Calu3 (cell line): ENCODE results near the gene MTA3. TPM values are rescaled to one million over a fixed set of nuclear protein-coding genes. Genes with fewer than 3 reads are reported as not detected.

Experiments used
- BruUV-seq: library from RNA; stranded (reverse); fragments of 400-500 nt; replicated peaks from 2 replicates; lab custom pipeline; 2021; lab: Mats Ljungman, UMichigan
- CTCF ChIA-PET: fragments of 300-600 bp; sonication (Branson Sonifier 250); formaldehyde crosslinking; loops from one replicate; lab custom pipeline; 2022; ENCODE audit warnings: antibody characterized with exemption; lab: Charles Lee
- DNase-seq: peaks from one replicate; pipeline ENCODE4 v3.0.0; 2022
- H3K27ac Mint-ChIP-seq: one replicate; pipeline ENCODE4 v1.8.0; 2022; ENCODE audit warnings: mixed read lengths; ENCODE audit not compliant: unreplicated experiment
- H3K27me3 Mint-ChIP-seq: one replicate; pipeline ENCODE4 v1.8.0; 2022; ENCODE audit warnings: mixed read lengths; ENCODE audit not compliant: unreplicated experiment
- H3K36me3 Mint-ChIP-seq: one replicate; pipeline ENCODE4 v1.8.0; 2022; ENCODE audit warnings: mild to moderate bottlenecking, moderate library complexity, mixed read lengths; ENCODE audit not compliant: insufficient read depth, unreplicated experiment
- H3K4me1 Mint-ChIP-seq: one replicate; pipeline ENCODE4 v1.8.0; 2022; ENCODE audit warnings: mild to moderate bottlenecking, low read depth, mixed read lengths; ENCODE audit not compliant: unreplicated experiment
- H3K4me3 Mint-ChIP-seq: one replicate; pipeline ENCODE4 v1.8.0; 2022; ENCODE audit warnings: mild to moderate bottlenecking, low read depth, moderate library complexity, mixed read lengths; ENCODE audit not compliant: unreplicated experiment
- H3K9me3 Mint-ChIP-seq: one replicate; pipeline ENCODE4 v1.8.0; 2022; ENCODE audit warnings: low read depth, mixed read lengths; ENCODE audit not compliant: unreplicated experiment
- intact Hi-C: fragments of 100-400 bp; cut with micrococcal nuclease; formaldehyde crosslinking; loops from one replicate; pipeline ENCODE4 v1.10.0; 2022; ENCODE audit not compliant: unreplicated experiment
- total RNA-seq: library from RNA; stranded (reverse); gene quantifications from 2 replicates; pipeline ENCODE4 v1.2.3, GENCODE V29; 2022
- TF ChIP-seq, protein P1 (sequence below): fragments of 200-600 bp; IDR thresholded peaks from one replicate; pipeline ENCODE4 v1.8.0; 2022; ENCODE audit warnings: antibody characterized with exemption; ENCODE audit not compliant: unreplicated experiment

MTA3 gene
- total RNA-seq, 1 experiment from 2014 or later, result 46.5 TPM

DNA sequence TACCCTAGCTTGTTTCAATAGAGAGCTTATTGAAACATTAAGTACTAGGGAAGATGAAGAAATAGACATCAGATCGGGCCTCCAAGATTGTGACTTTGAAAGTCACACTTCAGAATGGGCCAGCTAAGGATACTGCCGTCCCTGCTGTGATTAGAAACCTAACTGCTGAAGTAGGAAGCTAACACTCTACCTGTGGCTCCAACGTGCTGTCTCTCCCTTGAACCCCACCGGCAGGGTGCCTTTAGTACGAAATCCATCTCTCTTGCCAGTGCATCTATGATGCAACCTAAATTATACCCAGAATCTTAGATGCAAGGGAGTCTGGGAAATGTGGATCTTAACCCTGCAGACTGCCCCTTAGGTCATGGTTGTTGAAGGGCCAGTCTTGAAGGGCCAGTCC is 116.9 kb downstream of the MTA3 start:
- Mint-ChIP-seq H3K4me3 (no peak overlapping the region), H3K9me3 (no peaks in the 10 kb centered on the region), H3K36me3 (no peaks in the 10 kb centered on the region), H3K27ac (no peak overlapping the region), H3K27me3 (no peaks in the 10 kb centered on the region), H3K4me1 (no peaks in the 10 kb centered on the region)
- intact Hi-C loops, result no loop called here
- TF ChIP-seq, protein P1, sequence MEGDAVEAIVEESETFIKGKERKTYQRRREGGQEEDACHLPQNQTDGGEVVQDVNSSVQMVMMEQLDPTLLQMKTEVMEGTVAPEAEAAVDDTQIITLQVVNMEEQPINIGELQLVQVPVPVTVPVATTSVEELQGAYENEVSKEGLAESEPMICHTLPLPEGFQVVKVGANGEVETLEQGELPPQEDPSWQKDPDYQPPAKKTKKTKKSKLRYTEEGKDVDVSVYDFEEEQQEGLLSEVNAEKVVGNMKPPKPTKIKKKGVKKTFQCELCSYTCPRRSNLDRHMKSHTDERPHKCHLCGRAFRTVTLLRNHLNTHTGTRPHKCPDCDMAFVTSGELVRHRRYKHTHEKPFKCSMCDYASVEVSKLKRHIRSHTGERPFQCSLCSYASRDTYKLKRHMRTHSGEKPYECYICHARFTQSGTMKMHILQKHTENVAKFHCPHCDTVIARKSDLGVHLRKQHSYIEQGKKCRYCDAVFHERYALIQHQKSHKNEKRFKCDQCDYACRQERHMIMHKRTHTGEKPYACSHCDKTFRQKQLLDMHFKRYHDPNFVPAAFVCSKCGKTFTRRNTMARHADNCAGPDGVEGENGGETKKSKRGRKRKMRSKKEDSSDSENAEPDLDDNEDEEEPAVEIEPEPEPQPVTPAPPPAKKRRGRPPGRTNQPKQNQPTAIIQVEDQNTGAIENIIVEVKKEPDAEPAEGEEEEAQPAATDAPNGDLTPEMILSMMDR, result no peak
- CTCF ChIA-PET, result no interaction called here
- DNase-seq, result no peak
- no TSS peak for BruUV-seq

- no TSS peak for BruUV-seq
- Mint-ChIP-seq H3K36me3 (no peaks in the 10 kb centered on the region), H3K27me3 (no peaks in the 10 kb centered on the region), H3K4me1 (no peaks in the 10 kb centered on the region), H3K4me3 (no peak overlapping the region), H3K9me3 (no peaks in the 10 kb centered on the region), H3K27ac (no peak overlapping the region)
- DNase-seq, result no peak
- CTCF ChIA-PET, result no interaction called here
- intact Hi-C loops, result no loop called here
- TF ChIP-seq, protein P1, result no peak
Observed at GRCh38 chr2:42693013-42693615, 124.7 kb downstream of the MTA3 start.

GRCh38 chr2:42693688-42694479 is 125.5 kb downstream of the MTA3 start:
- Mint-ChIP-seq H3K4me1 (no peaks in the 10 kb centered on the region), H3K27me3 (no peaks in the 10 kb centered on the region), H3K27ac (no peak overlapping the region), H3K9me3 (no peaks in the 10 kb centered on the region), H3K36me3 (no peaks in the 10 kb centered on the region), H3K4me3 (no peak overlapping the region)
- CTCF ChIA-PET, result no interaction called here
- TF ChIP-seq, protein P1, result no peak
- DNase-seq, result no peak
- BruUV-seq, result no TSS peak
- intact Hi-C loops, result no loop called here

DNA sequence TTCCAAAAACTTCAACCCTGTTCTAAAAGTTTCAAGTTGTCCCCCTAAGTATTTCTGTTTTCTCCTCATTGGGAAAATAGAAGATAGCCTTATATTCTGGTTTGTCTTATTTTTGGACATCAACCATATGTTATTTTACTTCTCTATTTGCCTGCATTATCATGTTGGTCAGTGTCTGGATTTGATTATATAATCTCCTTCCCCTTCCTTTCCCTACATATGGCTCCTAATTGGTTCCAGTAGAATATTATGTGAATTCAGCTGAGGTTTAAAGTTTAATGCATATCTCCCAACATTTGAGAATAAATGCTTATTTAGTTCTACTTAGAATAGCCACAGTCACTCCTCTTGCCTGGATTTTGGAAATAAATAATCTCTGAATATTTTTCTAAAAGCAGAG is 128.6 kb downstream of the MTA3 start:
- intact Hi-C loops, result no loop called here
- TF ChIP-seq, protein P1, result no peak
- BruUV-seq, result no TSS peak
- CTCF ChIA-PET, result no interaction called here
- Mint-ChIP-seq H3K9me3 (no peaks in the 10 kb centered on the region), H3K36me3 (no peaks in the 10 kb centered on the region), H3K27me3 (no peaks in the 10 kb centered on the region), H3K4me1 (no peaks in the 10 kb centered on the region), H3K4me3 (no peak overlapping the region), H3K27ac (no peak overlapping the region)
- no peak for DNase-seq
